Pancreas (tissue), 10 donors: Measurements from ENCODE around the gene ARL8A. TPM values are rescaled to one million over a fixed set of nuclear protein-coding genes. Genes with fewer than 3 reads are reported as not detected.
"Not testable (repeated sequence)": the region's sequence is repeated elsewhere in the genome, so short reads cannot be mapped to it uniquely, and the experiment has no call there.

Experiments used
- ATAC-seq, 4 donors: fragments of 200-7000 bp; cut with Tn5 transposase; one replicate each; pipeline versions ENCODE4 v1.8.0 to v1.9.1; 2020; ENCODE audit warnings: mild to moderate bottlenecking in 4 of 4, moderate library complexity in 4 of 4
- DNase-seq, 6 donors: peaks; one replicate each; pipeline ENCODE4 v3.0.0-alpha.2; 2020
- FAIRE-seq: peaks from 2 replicates; lab custom pipeline; 2012; peaks lifted over from hg19 to GRCh38; lab: Jason Lieb, UNC
- H3K27ac ChIP-seq, 4 donors: fragments of 200-600 bp; sonication (generic); 1 replicate in 3 of 4; 2 replicates in 1 of 4; pipeline versions ENCODE4 v1.5.0 to v1.8.0; 2020
- H3K27me3 ChIP-seq, 4 donors: fragments of 200-600 bp; one replicate each; pipeline ENCODE4 v1.8.0; 2021
- H3K36me3 ChIP-seq, 3 donors: fragments of 200-600 bp; sonication (generic) in 1 of 3; one replicate each; pipeline versions ENCODE4 v1.5.0 to v1.8.0; 2020 to 2021
- H3K4me1 ChIP-seq, 3 donors: fragments of 200-600 bp; one replicate each; pipeline ENCODE4 v1.8.0; 2021
- H3K4me3 ChIP-seq, 4 donors: fragments of 200-600 bp; sonication (generic) in 2 of 4; one replicate each; pipeline versions ENCODE4 v1.5.0 to v1.8.0; 2020 to 2021
- H3K9me3 ChIP-seq, 4 donors: fragments of 200-600 bp; one replicate each; pipeline ENCODE4 v1.8.0; 2021
- CTCF ChIP-seq, 4 donors: fragments of 200-600 bp; sonication (generic) in 3 of 4; IDR thresholded peaks; one replicate each; pipeline versions ENCODE4 v1.5.0 to v1.8.0; 2021; ENCODE audit warnings: antibody characterized with exemption in 4 of 4
- WGBS, 2 donors: extraction: QIAGEN DNeasy Blood & Tissue Kit; methylation state at CpG; one replicate each; pipeline ENCODE4 v1.1.7; 2013; 5-methylcytosine and 5-hydroxymethylcytosine counted together
- intact Hi-C, 3 donors: fragments of 100-400 bp; cut with DNase I; formaldehyde crosslinking; loops; one replicate each; pipeline versions ENCODE4 v1.11.1 to v1.14.2; 2022
- polyA plus RNA-seq, 2 donors: library from polyadenylated mRNA; stranded (reverse); fragments of 200-250 nt; gene quantifications; one replicate each; pipeline ENCODE4 v1.2.3, GENCODE V29; 2013
- total RNA-seq, 6 donors: library from RNA; stranded (reverse); fragmentation: NEBNext Ultra II Directional in 4 of 6; extraction: Animal tissue kit (Norgen Biotek cat#: 25700) in 4 of 6; gene quantifications; one replicate each; pipeline versions ENCODE4 v1.2.1 to v1.2.4, GENCODE V29; 2021 to 2023
- donor health status: healthy with polysubstance abuse.
- donor health status: DM: no; HTN: no; CAD: no; lungs with moderate emphysema.
- donor health status: DM: no; HTN: no; CAD: no.
- donor health status: control.
- donor health status: control.
- donor health status: Bipolar disorder and iron deficiency.
- donor health status: DM: yes; HTN: yes; CAD: no.
- donor health status: DM: no; HTN: no; CAD: no.
- donor health status: DM: no; HTN: no; CAD: no.
- donor health status: DM: yes; HTN: yes; CAD: no.

Gene ARL8A
- total and polyA plus RNA-seq, 8 donors, result 14.8 to 30.4 (median 22.1) TPM

- no peak overlapping the region for H3K27ac ChIP-seq
- TF ChIP-seq CTCF (IDR thresholded peaks at IDR 0.05), result no peak
- 91 to 95% methylated on average over 8 of the region's 8 CpGs for WGBS, 2 donors
- no peaks in the 10 kb centered on the region for H3K9me3 ChIP-seq
- FAIRE-seq (no peak), DNase-seq (no peak), ATAC-seq (no peak)
- peaks cover 5 to 28% (median 15%) of the 10 kb centered on the region in 3 donors for H3K4me1 ChIP-seq
- no peaks in the 10 kb centered on the region for H3K27me3 ChIP-seq
- no peaks in the 10 kb centered on the region for H3K36me3 ChIP-seq
- intact Hi-C loops, result loop anchor here in 1 of 3 donors (10.0 kb wide), 1 partner anchor 111 kb away; no protein-coding TSS in a partner anchor
- H3K4me3 ChIP-seq, result no peak overlapping the region
These were observed 28.2 kb downstream of the ARL8A start for GRCh38 chr1:202116287-202116686.

- peak overlapping the region; percentile 27 to 95 (median 78) for H3K27ac ChIP-seq
- intact Hi-C loops, result loop anchor here in 1 of 3 donors (10.0 kb wide), 1 partner anchor 109 kb away; no protein-coding TSS in a partner anchor
- peak in 3 of 4 donors; percentile 17 to 32 (median 30) for ATAC-seq
- H3K27me3 ChIP-seq, result no peaks in the 10 kb centered on the region
- no peak for TF ChIP-seq CTCF (IDR thresholded peaks at IDR 0.05)
- no peak for FAIRE-seq
- H3K9me3 ChIP-seq, result no peaks in the 10 kb centered on the region
- H3K4me1 ChIP-seq, result peaks cover 15 to 39% (median 27%) of the 10 kb centered on the region in 3 donors
- 10 to 15% methylated on average over 2 of the region's 2 CpGs for WGBS, 2 donors
- H3K4me3 ChIP-seq, result no peak overlapping the region
- no peak for DNase-seq
- no peaks in the 10 kb centered on the region for H3K36me3 ChIP-seq
These were observed 30.7 kb downstream of the ARL8A start for GRCh38 chr1:202113690-202114300.

- Histone ChIP-seq H3K27ac (peak overlapping the region; percentile 44 to 95 (median 78)), H3K4me3 (no peak overlapping the region), H3K27me3 (no peaks in the 10 kb centered on the region), H3K9me3 (no peaks in the 10 kb centered on the region), H3K36me3 (no peaks in the 10 kb centered on the region), H3K4me1 (peaks cover 23 to 44% (median 32%) of the 10 kb centered on the region in 3 donors)
- no peak for TF ChIP-seq CTCF (IDR thresholded peaks at IDR 0.05)
- 10 to 18% methylated on average over 5 of the region's 5 CpGs for WGBS, 2 donors
- FAIRE-seq (no peak), DNase-seq (peak in 5 of 6 donors; percentile 69 to 81 (median 72)), ATAC-seq (peak; percentile 36 to 56 (median 52))
- intact Hi-C loops, result loop anchor here in 1 of 3 donors (10.0 kb wide), 1 partner anchor 108 kb away; no protein-coding TSS in a partner anchor
These were observed 31.5 kb downstream of the ARL8A start for GRCh38 chr1:202112859-202113689.

- not testable (repeated sequence) for H3K36me3 ChIP-seq, DNase-seq, H3K9me3 ChIP-seq, ATAC-seq, H3K4me3 ChIP-seq, H3K27me3 ChIP-seq, FAIRE-seq
- intact Hi-C loops, result loop anchor here in 1 of 3 donors (10.0 kb wide), 1 partner anchor 107 kb away; no protein-coding TSS in a partner anchor
- peak overlapping the region; percentile 44 to 98 (median 88) for H3K27ac ChIP-seq
- peaks cover 35 to 55% (median 43%) of the 10 kb centered on the region in 3 donors for H3K4me1 ChIP-seq
- WGBS, 2 donors, result 73 to 80% methylated on average over 7 of the region's 7 CpGs
These were observed 32.9 kb downstream of the ARL8A start for GRCh38 chr1:202111589-202111988.

- no peak for TF ChIP-seq CTCF (IDR thresholded peaks at IDR 0.05)
- FAIRE-seq (no peak), DNase-seq (no peak), ATAC-seq (no peak)
- 81 to 83% methylated on average over 3 of the region's 3 CpGs for whole genome bisulfite sequencing, 2 donors
- no peaks in the 10 kb centered on the region for H3K9me3 ChIP-seq
- H3K36me3 ChIP-seq, result no peaks in the 10 kb centered on the region
- H3K4me3 ChIP-seq, result no peak overlapping the region
- peaks cover 41 to 59% (median 49%) of the 10 kb centered on the region in 3 donors for H3K4me1 ChIP-seq
- intact Hi-C loops, result loop anchor here in 1 of 3 donors (10.0 kb wide), 1 partner anchor 106 kb away; no protein-coding TSS in a partner anchor
- no peaks in the 10 kb centered on the region for H3K27me3 ChIP-seq
- H3K27ac ChIP-seq, result peak overlapping the region; percentile 8 to 98 (median 88)
These were observed 33.6 kb downstream of the ARL8A start for GRCh38 chr1:202110977-202111376.
